Thyroid gland (tissue), 4 donors: ENCODE data around the gene FEN1. TPM values are rescaled to one million over a fixed set of nuclear protein-coding genes. Genes with fewer than 3 reads are reported as not detected.

ENCODE experiments used
- DNase-seq, 2 donors: peaks; one replicate each; pipeline ENCODE4 v3.0.0-alpha.2; 2019
- H3K27ac ChIP-seq, 3 donors: fragments of 200-600 bp; sonication (generic); 1 replicate in 2 of 3; 2 replicates in 1 of 3; pipeline ENCODE4 v1.5.1; 2016 to 2019; ENCODE audit warnings: mild to moderate bottlenecking in 1 of 3, moderate library complexity in 1 of 3
- H3K27me3 ChIP-seq: fragments of 200-600 bp; sonication (generic); one replicate; pipeline ENCODE4 v1.5.1; 2019
- H3K36me3 ChIP-seq, 2 donors: fragments of 200-600 bp; sonication (generic); one replicate each; pipeline ENCODE4 v1.5.1; 2016 to 2019
- H3K4me1 ChIP-seq, 2 donors: fragments of 200-600 bp; sonication (generic); one replicate each; pipeline ENCODE4 v1.5.1; 2017 to 2019
- H3K4me3 ChIP-seq, 3 donors: fragments of 200-600 bp; sonication (generic); replicated peaks in 1 of 3; 1 replicate in 2 of 3; 2 replicates in 1 of 3; pipeline ENCODE4 v1.5.1; 2016; ENCODE audit warnings: mild to moderate bottlenecking in 1 of 3
- H3K9me3 ChIP-seq: fragments of 200-600 bp; sonication (generic); one replicate; pipeline ENCODE4 v1.5.1; 2017
- POLR2A ChIP-seq, 2 donors: fragments of 450-650 bp; IDR thresholded peaks; one replicate each; pipeline ENCODE4 v1.6.1; 2017; ENCODE audit warnings: antibody characterized with exemption in 2 of 2, mild to moderate bottlenecking in 2 of 2, moderate library complexity in 1 of 2
- WGBS, 2 donors: methylation state at CpG; one replicate each; pipeline ENCODE4 v1.1.5; 2017; 5-methylcytosine and 5-hydroxymethylcytosine counted together
- intact Hi-C: fragments of 100-400 bp; cut with DNase I; formaldehyde crosslinking; loops from one replicate; pipeline ENCODE4 v1.15.1; 2023
- total RNA-seq, 4 donors: library from RNA; depleted of rRNA; stranded (reverse); fragments of >200 nt; gene quantifications; one replicate each; pipeline ENCODE4 v1.2.3, GENCODE V29; 2016
- TF ChIP-seq, protein P1 (sequence below), 6 experiments: fragments of 200-600 bp in 3 of 6; fragments of 450-650 bp in 3 of 6; sonication (generic) in 3 of 6; IDR thresholded peaks; one replicate each; pipeline ENCODE4 v1.5.1; 2016 to 2019; ENCODE audit warnings: antibody characterized with exemption in 6 of 6, mild to moderate bottlenecking in 2 of 6, inconsistent platforms in 1 of 6, moderate library complexity in 1 of 6

The FEN1 gene
- total RNA-seq, 4 donors from 2014 or later = 4.1 to 6.3 (median 5.2) TPM

GRCh38 chr11:61799665-61800284 lies 7.1 kb downstream of the FEN1 start:
- no peaks in the 10 kb centered on the region for H3K4me1 ChIP-seq
- TF ChIP-seq, protein P1, sequence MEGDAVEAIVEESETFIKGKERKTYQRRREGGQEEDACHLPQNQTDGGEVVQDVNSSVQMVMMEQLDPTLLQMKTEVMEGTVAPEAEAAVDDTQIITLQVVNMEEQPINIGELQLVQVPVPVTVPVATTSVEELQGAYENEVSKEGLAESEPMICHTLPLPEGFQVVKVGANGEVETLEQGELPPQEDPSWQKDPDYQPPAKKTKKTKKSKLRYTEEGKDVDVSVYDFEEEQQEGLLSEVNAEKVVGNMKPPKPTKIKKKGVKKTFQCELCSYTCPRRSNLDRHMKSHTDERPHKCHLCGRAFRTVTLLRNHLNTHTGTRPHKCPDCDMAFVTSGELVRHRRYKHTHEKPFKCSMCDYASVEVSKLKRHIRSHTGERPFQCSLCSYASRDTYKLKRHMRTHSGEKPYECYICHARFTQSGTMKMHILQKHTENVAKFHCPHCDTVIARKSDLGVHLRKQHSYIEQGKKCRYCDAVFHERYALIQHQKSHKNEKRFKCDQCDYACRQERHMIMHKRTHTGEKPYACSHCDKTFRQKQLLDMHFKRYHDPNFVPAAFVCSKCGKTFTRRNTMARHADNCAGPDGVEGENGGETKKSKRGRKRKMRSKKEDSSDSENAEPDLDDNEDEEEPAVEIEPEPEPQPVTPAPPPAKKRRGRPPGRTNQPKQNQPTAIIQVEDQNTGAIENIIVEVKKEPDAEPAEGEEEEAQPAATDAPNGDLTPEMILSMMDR (IDR thresholded peaks at IDR 0.05) = no peak
- TF ChIP-seq POLR2A (IDR thresholded peaks at IDR 0.05) = no peak
- intact Hi-C loops = loop anchor here (5.0 to 10.0 kb wide), 2 partner anchors 148 to 285 kb away; no protein-coding TSS in a partner anchor
- no peak for DNase-seq
- H3K27ac ChIP-seq = no peak overlapping the region
- H3K4me3 ChIP-seq = no peak overlapping the region
- 93 to 98% methylated on average over 2 of the region's 2 CpGs for WGBS, 2 donors
- H3K36me3 ChIP-seq = no peaks in the 10 kb centered on the region
- no peaks in the 10 kb centered on the region for H3K27me3 ChIP-seq
- no peaks in the 10 kb centered on the region for H3K9me3 ChIP-seq

DNA sequence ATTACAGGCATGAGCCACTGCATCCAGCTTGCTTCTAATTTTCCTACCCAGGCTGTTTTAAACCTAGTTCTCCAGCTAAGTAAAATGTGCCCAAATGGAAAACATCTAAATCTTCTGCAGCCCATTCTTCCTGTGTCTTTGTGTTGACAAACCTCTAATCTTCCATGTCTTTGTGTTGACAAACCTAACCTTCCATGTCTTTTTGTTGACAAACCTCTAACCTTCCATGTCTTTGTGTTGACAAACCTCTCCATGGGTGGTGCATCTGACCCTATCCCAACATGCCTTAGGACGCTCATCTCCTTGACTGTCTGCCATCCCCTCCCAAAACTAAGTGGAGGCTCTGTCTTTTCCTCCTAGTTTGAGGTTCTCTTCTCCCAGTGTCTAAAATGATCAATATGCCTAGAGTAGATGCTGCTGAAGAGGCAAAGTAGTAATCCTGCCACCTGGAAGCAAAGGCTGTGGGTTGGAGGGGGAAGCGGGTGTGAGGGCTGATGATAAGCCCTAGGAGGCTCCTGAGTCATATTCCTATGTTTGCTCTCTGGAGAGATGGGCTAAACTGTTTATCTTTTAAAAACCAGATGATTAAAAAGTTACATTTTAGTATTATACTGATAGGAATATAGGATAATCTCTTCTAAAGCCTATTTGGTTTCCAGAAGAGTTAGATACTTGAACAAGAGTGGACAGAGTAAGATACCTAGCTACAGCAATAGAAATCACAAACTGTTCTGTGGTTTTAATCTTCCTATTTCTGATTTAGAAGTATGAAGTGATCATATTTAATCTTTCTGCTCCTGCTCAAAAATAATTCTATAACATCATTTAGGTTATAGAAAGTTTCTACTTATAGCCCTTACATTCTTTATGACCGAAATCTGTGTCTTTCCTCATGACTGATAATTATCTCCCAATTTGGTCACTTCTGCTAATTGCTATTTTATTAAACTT lies 7.9 kb downstream of the FEN1 start:
- Histone ChIP-seq H3K36me3 (no peaks in the 10 kb centered on the region), H3K4me1 (no peaks in the 10 kb centered on the region), H3K27me3 (no peaks in the 10 kb centered on the region), H3K4me3 (no peak overlapping the region), H3K9me3 (no peaks in the 10 kb centered on the region), H3K27ac (no peak overlapping the region)
- 93 to 94% methylated on average over 3 of the region's 3 CpGs for WGBS, 2 donors
- intact Hi-C loops = loop anchor here (10.0 kb wide), 1 partner anchor 284 kb away; no protein-coding TSS in a partner anchor
- no peak for TF ChIP-seq POLR2A (IDR thresholded peaks at IDR 0.05)
- TF ChIP-seq, protein P1 (IDR thresholded peaks at IDR 0.05) = no peak
- DNase-seq = no peak

- Histone ChIP-seq H3K36me3 (no peaks in the 10 kb centered on the region), H3K27ac (no peak overlapping the region), H3K4me1 (no peaks in the 10 kb centered on the region), H3K9me3 (no peaks in the 10 kb centered on the region), H3K27me3 (no peaks in the 10 kb centered on the region), H3K4me3 (no peak overlapping the region)
- intact Hi-C loops = loop anchor here (10.0 kb wide), 1 partner anchor 282 kb away; no protein-coding TSS in a partner anchor
- no peak for DNase-seq
- TF ChIP-seq, protein P1 (IDR thresholded peaks at IDR 0.05) = no peak
- no peak for TF ChIP-seq POLR2A (IDR thresholded peaks at IDR 0.05)
- WGBS, 2 donors = 93 to 97% methylated on average over 6 of the region's 6 CpGs
These were observed 9.9 kb downstream of the FEN1 start for GRCh38 chr11:61802605-61803004.

GRCh38 chr11:61803889-61804647 lies 11.4 kb downstream of the FEN1 start:
- no peak for DNase-seq
- 74 to 80% methylated on average over 3 of the region's 3 CpGs for WGBS, 2 donors
- TF ChIP-seq, protein P1 (IDR thresholded peaks at IDR 0.05) = no peak
- TF ChIP-seq POLR2A (IDR thresholded peaks at IDR 0.05) = no peak
- intact Hi-C loops = loop anchor here (10.0 kb wide), 1 partner anchor 281 kb away; no protein-coding TSS in a partner anchor
- H3K4me3 ChIP-seq = no peak overlapping the region
- no peaks in the 10 kb centered on the region for H3K9me3 ChIP-seq
- no peaks in the 10 kb centered on the region for H3K36me3 ChIP-seq
- H3K4me1 ChIP-seq = no peaks in the 10 kb centered on the region
- no peaks in the 10 kb centered on the region for H3K27me3 ChIP-seq
- no peak overlapping the region for H3K27ac ChIP-seq
